IPS DF 4.7 (cell line): ENCODE data around the gene DEFB129.
"Not testable (repeated sequence)": the region's sequence is repeated elsewhere in the genome, so short reads cannot be mapped to it uniquely, and the experiment has no call there.

Experiments used
- DNase-seq: peaks from one replicate; pipeline ENCODE4 v3.0.0-alpha.2; 2013; ENCODE audit warnings: low spot score; ENCODE audit errors: extremely low read depth

The DEFB129 gene

GRCh38 chr20:252801-253200 lies 25.7 kb downstream of the DEFB129 start:
- DNase-seq, result no peak

DNA sequence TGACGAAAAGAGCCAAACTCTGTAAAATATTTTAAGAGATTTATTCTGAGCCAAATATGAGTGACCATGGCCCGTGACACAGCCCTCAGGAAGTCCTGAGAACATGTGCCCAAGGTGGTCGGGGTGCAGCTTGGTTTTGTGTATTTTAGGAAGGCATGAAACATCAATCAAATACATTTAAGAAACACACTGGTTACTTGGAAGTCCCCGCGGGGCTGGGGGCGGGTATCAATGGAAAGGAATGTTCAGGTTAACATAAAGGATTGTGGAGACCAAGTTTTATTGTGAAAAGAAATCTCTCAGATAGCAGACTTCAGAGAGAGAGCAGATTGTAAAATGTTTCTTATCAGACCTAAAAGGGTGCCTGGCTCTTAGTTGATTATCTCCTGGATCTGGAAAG lies 26.4 kb downstream of the DEFB129 start:
- not testable (repeated sequence) for DNase-seq

- no peak for DNase-seq
These were observed 30.4 kb downstream of the DEFB129 start, which contains the start of gene DEFB132 for GRCh38 chr20:257419-257818. Gene DEFB132, plus strand, starts transcription at chr20:257724. Its CDS starts 55 bp downstream, at chr20:257779.

DNA sequence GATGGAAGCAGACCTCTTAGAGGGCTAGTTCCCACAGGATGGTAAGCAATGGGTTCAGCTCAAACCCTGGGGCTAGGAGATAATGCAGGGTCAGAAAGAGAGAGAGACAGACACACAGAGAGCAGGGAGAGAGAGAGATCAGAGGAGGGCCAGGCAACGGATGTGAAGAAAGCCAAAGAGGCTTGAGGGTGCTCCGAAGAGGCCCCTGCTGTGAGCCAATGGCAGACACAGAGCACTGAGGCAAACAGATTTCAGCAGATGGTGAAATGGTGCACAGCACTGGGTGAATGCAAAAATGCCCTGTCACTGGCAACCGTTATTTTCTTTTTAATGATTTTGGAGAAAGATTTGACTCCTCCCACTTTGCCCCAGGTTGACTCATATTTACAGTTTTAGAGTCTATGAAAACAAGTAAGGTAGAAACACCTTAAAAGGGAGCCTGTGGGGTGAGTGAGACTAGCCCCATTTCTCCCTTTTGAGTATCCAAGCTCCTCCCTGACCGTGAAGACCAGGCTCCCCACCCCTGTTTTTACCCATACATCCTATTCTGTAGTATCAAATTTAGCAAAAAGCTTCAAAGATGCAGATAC lies 31.3 kb downstream of the DEFB129 start:
- no peak for DNase-seq

- DNase-seq, result no peak
These were observed 31.9 kb downstream of the DEFB129 start for GRCh38 chr20:258963-259362.

GRCh38 chr20:259981-260380 lies 32.9 kb downstream of the DEFB129 start:
- DNase-seq, result no peak

GRCh38 chr20:263701-264100 lies 36.6 kb downstream of the DEFB129 start:
- no peak for DNase-seq

- peak; percentile 86 for DNase-seq
These were observed 39.8 kb downstream of the DEFB129 start for GRCh38 chr20:266596-267562.

- no peak for DNase-seq
These were observed 43.5 kb downstream of the DEFB129 start for GRCh38 chr20:270517-270916.

DNA sequence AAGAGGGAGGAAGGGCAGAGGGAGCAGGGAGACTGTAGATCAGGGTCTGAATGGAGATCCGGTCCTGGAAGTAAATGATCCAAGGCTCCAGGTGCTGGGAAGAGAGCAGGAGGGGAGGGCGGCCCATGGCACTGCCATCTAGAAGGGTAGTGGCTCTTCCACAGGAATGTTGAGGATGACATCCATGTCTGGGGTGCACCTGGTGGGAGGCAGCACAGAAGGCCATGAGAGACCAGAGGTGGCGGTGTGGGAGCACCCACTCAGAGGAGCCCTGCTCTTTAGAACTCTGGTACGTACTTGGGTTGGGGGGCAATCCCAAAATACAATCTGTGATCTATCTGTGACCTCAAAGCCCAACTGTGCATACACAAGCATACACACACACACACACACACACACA lies 44.0 kb downstream of the DEFB129 start:
- DNase-seq, result no peak

- DNase-seq, result no peak
These were observed 44.5 kb downstream of the DEFB129 start for GRCh38 chr20:271528-271927.

- no peak for DNase-seq
These were observed 45.7 kb downstream of the DEFB129 start for GRCh38 chr20:272718-273117.

- DNase-seq, result no peak
These were observed 46.8 kb downstream of the DEFB129 start for GRCh38 chr20:273884-274283.

- no peak for DNase-seq
These were observed 48.7 kb downstream of the DEFB129 start for GRCh38 chr20:275791-276190.

GRCh38 chr20:276620-277495 lies 49.8 kb downstream of the DEFB129 start:
- no peak for DNase-seq

GRCh38 chr20:277496-277781 lies 50.4 kb downstream of the DEFB129 start:
- no peak for DNase-seq

- no peak for DNase-seq
These were observed 51.1 kb downstream of the DEFB129 start for GRCh38 chr20:278181-278580.

DNA sequence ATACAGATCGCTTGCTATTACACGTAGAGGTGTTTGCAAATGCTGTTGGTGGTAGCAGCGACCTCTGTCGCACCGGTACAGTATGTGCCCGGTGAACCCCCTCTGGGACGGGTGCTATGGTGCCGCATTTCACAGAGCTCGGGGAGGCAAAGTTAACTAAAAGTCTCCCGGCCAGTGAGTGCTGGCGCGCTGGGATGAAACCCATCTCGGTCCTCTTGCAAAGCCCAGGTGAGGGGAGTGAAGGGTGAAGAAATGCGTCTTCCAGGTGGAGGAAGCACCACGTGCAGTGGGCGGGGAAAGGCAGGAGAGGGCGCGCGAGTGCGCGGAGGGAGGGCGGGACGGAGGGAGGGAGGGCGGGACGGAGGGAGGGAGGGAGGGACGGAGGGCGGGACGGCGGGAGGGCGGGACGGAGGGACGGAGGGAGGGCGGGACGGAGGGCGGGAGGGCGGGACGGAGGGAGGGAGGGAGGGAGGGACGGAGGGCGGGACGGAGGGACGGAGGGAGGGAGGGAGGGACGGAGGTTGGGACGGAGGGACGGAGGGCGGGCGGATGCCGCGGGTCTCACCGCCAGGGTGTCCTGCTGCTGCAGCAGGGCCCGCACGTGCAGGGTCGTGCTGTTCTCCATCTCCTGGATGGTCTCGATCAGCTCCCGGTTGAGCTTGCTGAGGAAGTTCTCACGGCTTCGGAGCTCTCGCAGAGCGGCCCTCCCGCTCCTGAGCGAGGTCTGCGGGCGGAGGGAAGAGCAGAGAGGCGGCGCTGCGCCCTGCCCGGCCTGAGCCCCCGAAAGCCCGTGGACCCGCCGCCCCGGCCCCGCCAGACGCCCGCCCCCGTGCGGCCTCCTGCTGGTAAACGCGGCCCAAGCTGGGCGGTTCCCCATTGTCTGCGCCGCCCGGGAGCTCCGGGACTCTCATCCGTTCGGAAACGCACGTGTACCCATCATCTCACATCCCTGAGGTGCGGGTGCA lies 51.8 kb downstream of the DEFB129 start:
- no peak for DNase-seq
